ENCODE data around the gene NEIL3.

The NEIL3 gene

DNA sequence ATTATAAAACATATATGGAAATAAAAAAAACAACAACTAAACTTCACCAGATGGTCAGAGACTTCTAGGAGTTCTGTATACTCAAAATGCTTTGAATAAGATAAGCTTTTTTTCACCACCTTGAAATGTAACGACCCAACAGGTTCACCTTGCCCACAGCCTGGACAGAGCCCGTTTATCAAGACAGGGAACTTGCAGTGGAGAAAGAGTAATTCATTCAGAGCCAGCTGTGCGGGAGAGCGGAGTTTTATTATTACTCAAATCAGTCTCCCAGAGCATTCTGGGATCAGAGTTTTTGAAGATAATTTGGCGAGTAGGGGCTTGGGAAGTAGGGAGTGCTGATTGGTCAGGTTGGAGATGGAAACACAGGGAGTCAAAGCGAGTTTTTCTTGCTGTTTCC, 94.1 kb downstream of the NEIL3 start:
- DNase-seq (ENCODE audit: low read depth in 1 of 2, low spot score in 1 of 2), result no peak
- H3K27ac ChIP-seq (replicated peaks), result no peak overlapping the region
- no peaks in the 10 kb centered on the region for H3K27me3 ChIP-seq (ENCODE audit: insufficient read depth, poor library complexity, severe bottlenecking)
- H3K4me3 ChIP-seq (replicated peaks; ENCODE audit: insufficient read depth, low read length), result no peak overlapping the region
- TF ChIP-seq SPI1 (IDR thresholded peaks at IDR 0.05; ENCODE audit: borderline replicate concordance, low read depth), result no peak
- TF ChIP-seq, protein P1, sequence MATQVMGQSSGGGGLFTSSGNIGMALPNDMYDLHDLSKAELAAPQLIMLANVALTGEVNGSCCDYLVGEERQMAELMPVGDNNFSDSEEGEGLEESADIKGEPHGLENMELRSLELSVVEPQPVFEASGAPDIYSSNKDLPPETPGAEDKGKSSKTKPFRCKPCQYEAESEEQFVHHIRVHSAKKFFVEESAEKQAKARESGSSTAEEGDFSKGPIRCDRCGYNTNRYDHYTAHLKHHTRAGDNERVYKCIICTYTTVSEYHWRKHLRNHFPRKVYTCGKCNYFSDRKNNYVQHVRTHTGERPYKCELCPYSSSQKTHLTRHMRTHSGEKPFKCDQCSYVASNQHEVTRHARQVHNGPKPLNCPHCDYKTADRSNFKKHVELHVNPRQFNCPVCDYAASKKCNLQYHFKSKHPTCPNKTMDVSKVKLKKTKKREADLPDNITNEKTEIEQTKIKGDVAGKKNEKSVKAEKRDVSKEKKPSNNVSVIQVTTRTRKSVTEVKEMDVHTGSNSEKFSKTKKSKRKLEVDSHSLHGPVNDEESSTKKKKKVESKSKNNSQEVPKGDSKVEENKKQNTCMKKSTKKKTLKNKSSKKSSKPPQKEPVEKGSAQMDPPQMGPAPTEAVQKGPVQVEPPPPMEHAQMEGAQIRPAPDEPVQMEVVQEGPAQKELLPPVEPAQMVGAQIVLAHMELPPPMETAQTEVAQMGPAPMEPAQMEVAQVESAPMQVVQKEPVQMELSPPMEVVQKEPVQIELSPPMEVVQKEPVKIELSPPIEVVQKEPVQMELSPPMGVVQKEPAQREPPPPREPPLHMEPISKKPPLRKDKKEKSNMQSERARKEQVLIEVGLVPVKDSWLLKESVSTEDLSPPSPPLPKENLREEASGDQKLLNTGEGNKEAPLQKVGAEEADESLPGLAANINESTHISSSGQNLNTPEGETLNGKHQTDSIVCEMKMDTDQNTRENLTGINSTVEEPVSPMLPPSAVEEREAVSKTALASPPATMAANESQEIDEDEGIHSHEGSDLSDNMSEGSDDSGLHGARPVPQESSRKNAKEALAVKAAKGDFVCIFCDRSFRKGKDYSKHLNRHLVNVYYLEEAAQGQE (IDR thresholded peaks at IDR 0.05; ENCODE audit: insufficient replicate concordance, low read depth), result no peak
- no peak for TF ChIP-seq CTCF (IDR thresholded peaks at IDR 0.05; ENCODE audit: insufficient read depth, low read length)
- no peak for TF ChIP-seq GABPA (IDR thresholded peaks at IDR 0.05; ENCODE audit: low read depth)
- TF ChIP-seq POLR2AphosphoS5 (IDR thresholded peaks at IDR 0.05; ENCODE audit: low read depth), result no peak

DNA sequence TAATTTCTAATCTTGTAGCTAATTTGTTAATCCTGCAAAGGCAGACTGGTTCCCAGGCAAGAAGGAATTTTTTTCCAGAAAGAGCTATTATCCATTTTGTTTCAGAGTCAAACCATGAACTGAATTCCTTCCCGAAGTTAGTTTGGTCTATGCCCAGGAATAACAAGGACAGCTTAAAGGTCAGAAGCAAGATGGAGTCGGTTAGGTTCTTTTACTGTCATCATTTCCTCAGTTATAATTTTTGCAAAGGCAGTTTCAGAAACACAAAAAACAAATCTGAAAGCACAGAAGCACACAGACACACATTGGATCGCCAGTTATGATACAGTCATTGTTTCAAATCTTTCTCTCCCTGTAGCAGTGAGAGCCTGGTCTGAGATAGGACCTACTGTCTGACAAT, 94.7 kb downstream of the NEIL3 start:
- Histone ChIP-seq H3K27ac (replicated peaks) (no peak overlapping the region), H3K4me3 (replicated peaks; ENCODE audit: insufficient read depth, low read length) (no peak overlapping the region), H3K27me3 (ENCODE audit: insufficient read depth, poor library complexity, severe bottlenecking) (no peaks in the 10 kb centered on the region)
- TF ChIP-seq, protein P1 (IDR thresholded peaks at IDR 0.05; ENCODE audit: insufficient replicate concordance, low read depth), result no peak
- no peak for TF ChIP-seq CTCF (IDR thresholded peaks at IDR 0.05; ENCODE audit: insufficient read depth, low read length)
- TF ChIP-seq POLR2AphosphoS5 (IDR thresholded peaks at IDR 0.05; ENCODE audit: low read depth), result no peak
- TF ChIP-seq GABPA (IDR thresholded peaks at IDR 0.05; ENCODE audit: low read depth), result no peak
- TF ChIP-seq SPI1 (IDR thresholded peaks at IDR 0.05; ENCODE audit: borderline replicate concordance, low read depth), result no peak
- no peak for DNase-seq (ENCODE audit: low read depth in 1 of 2, low spot score in 1 of 2)

GRCh38 chr4:177404986-177405385, 95.3 kb downstream of the NEIL3 start:
- Histone ChIP-seq H3K27me3 (ENCODE audit: insufficient read depth, poor library complexity, severe bottlenecking) (no peaks in the 10 kb centered on the region), H3K27ac (replicated peaks) (no peak overlapping the region), H3K4me3 (replicated peaks; ENCODE audit: insufficient read depth, low read length) (no peak overlapping the region)
- DNase-seq (ENCODE audit: low read depth in 1 of 2, low spot score in 1 of 2), result no peak
- TF ChIP-seq SPI1 (IDR thresholded peaks at IDR 0.05; ENCODE audit: borderline replicate concordance, low read depth) (no peak), GABPA (IDR thresholded peaks at IDR 0.05; ENCODE audit: low read depth) (no peak), POLR2AphosphoS5 (IDR thresholded peaks at IDR 0.05; ENCODE audit: low read depth) (no peak), CTCF (IDR thresholded peaks at IDR 0.05; ENCODE audit: insufficient read depth, low read length) (no peak)
- TF ChIP-seq, protein P1 (IDR thresholded peaks at IDR 0.05; ENCODE audit: insufficient replicate concordance, low read depth), result no peak
